Measurements from ENCODE around the gene ARL4D.
A peak's percentile ranks its signal among the peaks of the same experiment; 100 is the strongest.

ARL4D gene

DNA sequence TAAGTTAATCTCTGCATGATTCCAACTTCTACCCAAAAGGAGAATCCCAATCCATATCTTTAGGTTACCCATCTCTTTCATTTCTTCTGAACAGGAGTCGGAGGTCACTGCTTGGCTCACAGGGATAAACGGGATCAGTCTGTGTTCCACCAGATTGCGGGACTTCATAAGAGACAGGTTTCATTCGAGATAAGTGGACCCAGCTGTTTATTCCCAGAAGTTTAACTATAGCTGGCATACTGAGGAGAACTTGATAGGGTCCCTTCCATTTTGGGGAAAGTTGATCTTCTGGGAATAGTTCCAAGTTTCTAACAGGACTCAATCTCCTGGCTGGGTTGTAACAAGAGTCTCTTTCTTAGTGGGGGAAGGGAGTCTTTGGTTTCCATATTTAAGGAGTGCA lies 45.4 kb upstream of the ARL4D start:
- H3K27me3 ChIP-seq = no peaks in the 10 kb centered on the region
- DNase-seq = no peak
- H3K4me1 ChIP-seq = peaks cover 0 to 11% (median 4%) of the 10 kb centered on the region in 4 donors
- peaks cover 0 to 12% (median 0%) of the 10 kb centered on the region in 3 donors for H3K36me3 ChIP-seq
- no peak overlapping the region for H3K27ac ChIP-seq
- H3K9me3 ChIP-seq = peaks cover 0 to 9% (median 6%) of the 10 kb centered on the region in 3 donors
- TF ChIP-seq, protein P1, sequence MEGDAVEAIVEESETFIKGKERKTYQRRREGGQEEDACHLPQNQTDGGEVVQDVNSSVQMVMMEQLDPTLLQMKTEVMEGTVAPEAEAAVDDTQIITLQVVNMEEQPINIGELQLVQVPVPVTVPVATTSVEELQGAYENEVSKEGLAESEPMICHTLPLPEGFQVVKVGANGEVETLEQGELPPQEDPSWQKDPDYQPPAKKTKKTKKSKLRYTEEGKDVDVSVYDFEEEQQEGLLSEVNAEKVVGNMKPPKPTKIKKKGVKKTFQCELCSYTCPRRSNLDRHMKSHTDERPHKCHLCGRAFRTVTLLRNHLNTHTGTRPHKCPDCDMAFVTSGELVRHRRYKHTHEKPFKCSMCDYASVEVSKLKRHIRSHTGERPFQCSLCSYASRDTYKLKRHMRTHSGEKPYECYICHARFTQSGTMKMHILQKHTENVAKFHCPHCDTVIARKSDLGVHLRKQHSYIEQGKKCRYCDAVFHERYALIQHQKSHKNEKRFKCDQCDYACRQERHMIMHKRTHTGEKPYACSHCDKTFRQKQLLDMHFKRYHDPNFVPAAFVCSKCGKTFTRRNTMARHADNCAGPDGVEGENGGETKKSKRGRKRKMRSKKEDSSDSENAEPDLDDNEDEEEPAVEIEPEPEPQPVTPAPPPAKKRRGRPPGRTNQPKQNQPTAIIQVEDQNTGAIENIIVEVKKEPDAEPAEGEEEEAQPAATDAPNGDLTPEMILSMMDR (IDR thresholded peaks at IDR 0.05) = no peak
- intact Hi-C loops (cut with DNase I; ENCODE audit: low total_unique reads) = no loop called here
- no peak overlapping the region for H3K4me3 ChIP-seq

DNA sequence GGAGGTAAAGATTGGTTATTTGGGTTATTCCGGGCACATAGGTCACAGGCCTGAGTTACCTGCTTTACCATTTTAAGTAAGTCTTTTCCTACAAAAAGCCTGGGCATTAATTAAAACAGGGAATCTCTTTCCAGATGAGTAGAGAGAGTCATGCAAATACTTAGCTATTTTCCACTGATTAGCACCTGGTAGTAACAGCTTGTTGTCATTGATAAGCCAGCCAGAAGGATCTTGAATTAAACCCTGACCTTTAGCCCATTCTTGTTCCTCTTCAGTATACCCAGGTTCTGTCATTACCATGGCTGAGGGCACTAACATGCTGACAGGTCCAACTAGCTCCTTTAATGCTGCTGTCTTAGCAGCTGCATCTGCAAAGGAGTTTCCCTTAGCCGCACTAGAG lies 44.4 kb upstream of the ARL4D start:
- Histone ChIP-seq H3K4me3 (no peak overlapping the region), H3K36me3 (peaks cover 0 to 4% (median 0%) of the 10 kb centered on the region in 3 donors), H3K4me1 (peaks cover 0 to 12% (median 4%) of the 10 kb centered on the region in 4 donors), H3K9me3 (no peaks in the 10 kb centered on the region), H3K27ac (no peak overlapping the region), H3K27me3 (no peaks in the 10 kb centered on the region)
- intact Hi-C loops (cut with DNase I; ENCODE audit: low total_unique reads) = no loop called here
- TF ChIP-seq, protein P1 (IDR thresholded peaks at IDR 0.05) = no peak
- no peak for DNase-seq

DNA sequence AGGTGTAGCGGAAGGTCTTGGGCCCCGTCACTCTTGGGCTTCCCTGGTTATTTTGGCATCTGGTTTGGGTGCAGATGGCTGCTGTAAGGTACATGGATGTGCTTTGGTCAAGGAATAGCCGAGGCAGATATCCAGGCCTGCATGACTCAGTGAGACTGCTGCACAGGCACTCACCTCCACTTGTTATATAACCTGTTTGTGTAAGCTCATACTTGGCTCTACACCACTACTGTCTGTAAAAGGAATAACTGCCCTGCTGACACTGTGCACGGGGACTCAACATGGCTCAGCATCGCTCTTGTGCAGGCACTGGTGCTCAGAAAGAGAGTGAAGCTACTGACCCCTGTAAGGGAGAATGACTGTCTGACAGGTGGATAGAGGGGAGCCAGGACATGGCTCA lies 42.3 kb upstream of the ARL4D start:
- H3K4me3 ChIP-seq = no peak overlapping the region
- TF ChIP-seq, protein P1 (IDR thresholded peaks at IDR 0.05) = no peak
- intact Hi-C loops (cut with DNase I; ENCODE audit: low total_unique reads) = no loop called here
- peak overlapping the region in 1 of 2 donors; percentile 4 for H3K27ac ChIP-seq
- no peak for DNase-seq
- peaks cover 0 to 19% (median 6%) of the 10 kb centered on the region in 4 donors for H3K4me1 ChIP-seq
- H3K36me3 ChIP-seq = no peaks in the 10 kb centered on the region
- no peaks in the 10 kb centered on the region for H3K9me3 ChIP-seq
- no peaks in the 10 kb centered on the region for H3K27me3 ChIP-seq

DNA sequence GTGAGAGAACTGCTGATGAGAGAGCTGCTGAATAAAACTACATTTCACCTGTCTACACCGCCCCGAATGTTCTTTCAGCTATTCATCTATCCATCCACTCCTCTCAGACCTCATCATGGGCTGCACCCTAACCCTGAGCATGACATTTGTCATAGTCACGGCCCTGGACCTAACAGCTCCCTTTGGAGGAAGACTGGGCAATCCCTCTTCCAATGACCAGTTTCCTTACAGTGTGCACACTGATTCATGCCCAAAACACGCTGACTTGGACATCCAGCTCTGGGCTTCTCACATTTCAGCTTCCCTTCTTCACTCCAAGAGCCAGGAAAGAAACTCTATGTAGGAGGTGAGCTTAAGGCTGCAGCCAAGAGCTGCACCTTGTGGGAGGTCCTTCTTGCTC lies 41.8 kb upstream of the ARL4D start:
- Histone ChIP-seq H3K9me3 (no peaks in the 10 kb centered on the region), H3K4me3 (no peak overlapping the region), H3K4me1 (peaks cover 0 to 20% (median 6%) of the 10 kb centered on the region in 4 donors), H3K27ac (peak overlapping the region in 1 of 2 donors; percentile 4), H3K36me3 (no peaks in the 10 kb centered on the region), H3K27me3 (no peaks in the 10 kb centered on the region)
- DNase-seq = no peak
- TF ChIP-seq, protein P1 (IDR thresholded peaks at IDR 0.05) = no peak
- intact Hi-C loops (cut with DNase I; ENCODE audit: low total_unique reads) = no loop called here

DNA sequence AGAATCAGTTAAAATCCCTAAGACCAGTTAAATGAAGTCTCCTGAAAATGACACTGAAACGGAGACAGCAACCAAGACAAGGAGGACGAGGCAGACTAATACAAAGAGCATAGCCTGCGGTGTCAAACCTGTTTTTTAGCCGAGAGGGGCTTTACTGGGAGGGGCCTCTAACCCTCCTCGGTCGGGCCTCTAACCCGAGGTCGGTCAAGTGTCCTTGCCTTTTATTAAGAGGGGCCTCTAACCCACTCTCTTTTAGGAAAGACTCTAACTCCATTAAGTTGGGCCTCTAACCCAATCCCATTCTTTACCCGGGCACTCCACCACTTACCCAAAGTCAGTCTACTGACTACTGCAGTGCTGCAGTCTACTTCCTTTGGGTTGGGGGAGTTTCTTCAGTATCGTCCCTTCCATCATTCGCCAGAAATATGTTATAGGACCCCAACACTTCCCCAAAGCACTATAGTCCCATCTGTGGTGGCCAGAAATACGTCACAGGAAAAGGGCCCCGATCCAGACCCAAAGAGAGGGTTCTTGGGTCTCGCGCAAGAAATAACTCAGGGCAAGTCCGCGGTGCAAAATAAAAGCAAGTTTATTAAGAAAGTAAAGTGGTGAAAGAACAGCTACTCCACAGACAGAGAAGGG lies 39.2 kb upstream of the ARL4D start:
- H3K4me3 ChIP-seq = peak overlapping the region; percentile 57 to 64
- intact Hi-C loops (cut with DNase I; ENCODE audit: low total_unique reads) = no loop called here
- no peak for DNase-seq
- TF ChIP-seq, protein P1 (IDR thresholded peaks at IDR 0.05) = no peak
- no peaks in the 10 kb centered on the region for H3K27me3 ChIP-seq
- peak overlapping the region; percentile 81 to 90 for H3K27ac ChIP-seq
- peaks cover 0 to 26% (median 6%) of the 10 kb centered on the region in 4 donors for H3K4me1 ChIP-seq
- no peaks in the 10 kb centered on the region for H3K36me3 ChIP-seq
- no peaks in the 10 kb centered on the region for H3K9me3 ChIP-seq

Data from tibial artery (tissue), 4 donors.